GM19043 (cell line): ENCODE measurements around the gene THOC1.

Source experiments
- ATAC-seq: cut with Tn5 transposase; IDR thresholded peaks from one replicate; pipeline ENCODE4 v1.9.1; 2021; ENCODE audit warnings: low read depth; ENCODE audit not compliant: unreplicated experiment

The THOC1 gene

DNA sequence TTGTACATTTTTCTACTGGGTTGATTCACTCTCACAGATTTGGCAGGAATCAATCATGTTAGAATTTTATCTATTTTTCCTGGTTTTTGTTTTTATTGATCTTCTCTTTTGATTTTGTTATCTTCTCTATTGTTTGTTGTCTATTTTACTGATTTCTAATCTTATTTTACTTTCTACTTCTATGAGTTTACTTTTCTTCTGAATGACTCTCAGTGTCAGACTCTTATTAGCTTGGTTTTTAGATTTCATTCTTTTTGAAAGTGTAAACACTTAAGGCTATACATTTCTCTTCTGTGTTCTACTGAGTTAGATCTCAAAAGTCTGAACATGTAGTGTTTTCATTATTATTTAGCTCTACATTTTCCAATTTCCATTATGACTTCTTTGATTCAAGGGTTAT is 47.1 kb downstream of the THOC1 start:
- no peak for ATAC-seq

DNA sequence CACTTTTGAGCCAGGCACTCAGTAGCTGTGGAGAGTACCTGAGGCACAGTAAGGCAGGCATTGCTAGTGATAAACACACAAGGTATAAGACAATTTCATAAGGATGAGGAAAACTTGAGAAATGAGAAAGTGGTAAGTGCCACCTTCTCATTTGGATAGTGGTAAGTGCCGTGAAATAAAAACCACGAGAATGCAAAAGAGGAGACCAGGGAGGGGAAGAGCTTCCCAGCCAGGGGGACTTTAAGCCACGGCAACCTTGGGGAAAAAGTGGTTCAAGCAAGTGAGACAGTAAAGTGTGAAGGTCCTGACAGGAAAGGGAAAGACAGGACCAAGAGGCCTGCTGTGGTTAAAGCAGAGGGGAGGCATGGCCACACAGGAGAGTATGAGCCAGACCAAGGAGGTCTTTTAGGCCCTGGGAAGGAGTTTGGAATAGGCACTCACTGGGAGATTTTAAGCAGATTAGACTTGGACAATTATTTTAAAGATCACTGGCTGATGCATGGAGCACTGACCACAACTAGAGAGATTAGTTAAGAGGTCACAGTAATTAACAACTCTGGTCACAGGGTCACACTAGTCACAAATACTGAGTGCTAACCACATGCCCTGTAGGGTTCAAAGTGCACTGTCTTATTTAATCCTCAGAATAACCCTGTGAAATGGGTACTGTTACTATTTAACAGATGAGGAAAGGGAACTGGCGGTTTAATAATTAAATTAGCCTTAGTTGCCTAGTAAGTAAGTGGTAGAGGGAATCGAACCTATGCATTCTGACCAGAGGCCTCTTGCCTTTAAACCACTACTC is 50.1 kb downstream of the THOC1 start:
- no peak for ATAC-seq

GRCh38 chr18:215448-216010 is 52.3 kb downstream of the THOC1 start:
- ATAC-seq: no peak

DNA sequence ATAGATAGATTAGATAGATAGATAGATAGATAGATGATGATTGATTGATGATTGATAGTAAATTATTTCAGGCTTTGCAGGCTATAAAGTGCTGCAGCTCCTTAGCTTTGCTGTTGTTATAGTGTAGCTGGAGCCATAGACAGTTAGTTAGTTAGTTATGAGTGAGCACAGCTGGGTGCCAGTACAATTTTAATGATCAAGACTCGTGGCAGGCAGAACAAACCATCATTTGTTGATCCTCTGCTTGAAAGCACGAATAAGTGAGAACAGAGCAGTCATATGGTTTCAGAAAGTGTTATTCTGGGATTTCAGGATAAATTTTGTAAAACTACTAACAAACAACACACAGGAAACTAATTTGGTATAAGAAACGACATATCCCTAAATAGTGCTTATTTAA is 53.9 kb downstream of the THOC1 start:
- no peak for ATAC-seq

GRCh38 chr18:213505-213904 is 54.3 kb downstream of the THOC1 start:
- no peak for ATAC-seq

DNA sequence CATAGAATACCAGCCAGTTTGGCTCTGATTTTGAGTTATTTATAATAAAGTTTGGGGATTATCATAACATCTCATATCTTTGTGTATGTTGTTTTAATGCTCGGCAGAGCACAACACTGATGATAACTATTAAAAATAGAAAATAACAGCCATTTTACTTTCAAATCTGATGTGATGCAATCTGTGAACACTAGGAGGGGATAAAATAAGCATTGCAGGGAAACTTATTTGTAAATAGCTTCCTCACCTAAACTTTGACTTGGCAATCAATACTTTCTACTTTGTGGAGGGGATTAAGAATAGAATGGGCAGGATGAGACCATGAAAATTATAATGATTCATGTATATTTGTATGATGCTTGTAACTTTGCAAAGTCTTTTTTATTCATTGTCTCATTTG is 55.1 kb downstream of the THOC1 start:
- ATAC-seq: no peak

GRCh38 chr18:211582-211981 is 56.3 kb downstream of the THOC1 start:
- no peak for ATAC-seq

DNA sequence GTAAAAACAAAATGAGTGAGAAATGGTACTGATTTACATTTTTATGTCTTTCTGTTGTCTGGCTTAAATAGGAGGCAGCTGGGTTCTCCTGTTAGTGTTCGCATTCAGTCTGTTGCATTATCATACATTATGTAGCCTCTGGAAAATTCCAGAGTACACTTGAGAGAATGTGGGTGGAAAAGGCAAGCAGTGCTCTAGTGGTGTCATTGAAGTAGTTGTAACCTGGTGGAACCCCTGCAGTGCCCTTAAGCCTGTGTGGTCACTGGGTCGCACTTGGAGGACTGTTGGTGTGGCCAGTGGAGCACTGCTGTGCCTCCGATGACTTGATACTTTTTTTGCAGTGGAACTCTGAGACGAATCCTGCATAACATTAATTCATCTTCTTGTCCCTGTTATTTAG is 57.1 kb downstream of the THOC1 start:
- ATAC-seq: no peak

DNA sequence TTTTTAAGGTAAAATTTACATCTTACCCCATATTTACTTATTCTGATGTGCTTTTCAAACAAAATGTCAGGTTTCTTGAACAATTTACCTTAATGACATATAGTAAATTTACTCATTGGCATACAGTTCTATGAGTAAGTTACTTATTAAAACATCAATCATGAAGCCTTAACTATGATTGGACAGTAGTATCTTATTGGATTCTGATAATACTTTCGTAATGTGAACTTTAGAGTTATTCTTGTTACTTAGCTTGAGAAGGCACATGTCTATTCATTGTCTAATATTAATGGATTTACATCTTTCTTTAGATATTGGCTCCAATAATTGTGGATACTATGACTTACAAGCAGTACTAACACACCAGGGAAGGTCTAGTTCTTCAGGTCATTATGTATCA is 57.8 kb downstream of the THOC1 start:
- ATAC-seq: no peak

DNA sequence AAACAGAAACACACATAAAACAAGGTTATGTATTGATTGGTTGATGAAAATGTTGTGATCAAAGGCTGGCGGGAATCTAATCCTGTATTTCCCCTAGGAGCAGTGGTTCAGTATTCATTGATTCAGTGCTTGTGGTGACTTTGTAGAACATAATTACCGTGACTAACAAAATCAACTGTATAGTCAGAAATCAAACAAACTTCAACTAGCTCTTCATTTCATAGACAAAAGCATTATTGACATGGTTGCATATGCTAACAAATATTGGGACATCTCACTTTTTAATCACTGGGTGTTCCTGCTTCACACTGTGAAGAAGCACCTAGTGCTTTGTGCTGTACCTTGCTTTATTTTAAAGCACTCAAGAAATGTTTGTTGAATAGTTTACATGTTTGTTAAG is 68.1 kb downstream of the THOC1 start:
- no peak for ATAC-seq

GRCh38 chr18:199214-199613 is 68.6 kb downstream of the THOC1 start:
- no peak for ATAC-seq

DNA sequence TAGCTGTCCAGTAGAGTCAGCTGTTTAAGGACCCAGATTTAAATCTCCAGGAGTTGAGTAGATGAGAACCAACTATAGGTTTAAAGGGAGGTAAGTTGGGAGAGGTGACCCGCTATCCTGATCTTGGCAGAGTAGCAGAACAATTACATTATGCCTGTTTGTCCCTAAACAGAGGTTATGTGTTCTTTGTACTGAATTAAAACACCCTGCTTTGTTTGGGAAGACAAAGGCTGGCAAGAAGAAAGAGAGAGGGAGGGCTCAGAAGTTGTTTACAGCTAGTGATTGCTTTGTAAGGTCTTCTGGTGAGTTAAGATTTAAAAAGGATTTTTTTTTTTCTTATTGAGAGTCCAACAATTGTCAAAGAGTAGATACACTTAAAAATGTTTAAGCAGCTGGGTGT is 72.2 kb downstream of the THOC1 start:
- no peak for ATAC-seq

- ATAC-seq: no peak
Measured at GRCh38 chr18:192801-193200, 75.0 kb downstream of the THOC1 start.

DNA sequence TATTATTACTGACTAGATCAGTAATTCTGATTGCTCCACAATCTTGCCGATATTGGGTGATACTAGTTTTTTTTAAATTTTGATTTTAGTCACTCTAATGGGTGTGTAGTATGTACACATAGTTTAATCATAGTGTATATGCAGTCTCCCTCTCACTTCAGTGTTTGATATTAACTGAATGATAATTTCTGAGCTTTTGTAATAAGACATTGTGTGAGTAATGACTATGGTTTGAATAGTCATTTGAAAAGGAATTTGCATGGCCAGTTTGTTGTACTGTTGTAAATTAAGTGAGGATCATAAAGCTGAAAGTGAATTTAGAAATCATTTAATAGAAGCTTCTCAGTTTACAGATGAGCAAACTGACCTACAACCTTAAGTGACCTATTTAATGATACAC is 76.1 kb downstream of the THOC1 start:
- no peak for ATAC-seq

- ATAC-seq: no peak
Measured at GRCh38 chr18:189254-189653, 78.6 kb downstream of the THOC1 start.

GRCh38 chr18:183769-184168 is 84.1 kb downstream of the THOC1 start:
- no peak for ATAC-seq

GRCh38 chr18:181711-182110 is 86.1 kb downstream of the THOC1 start:
- no peak for ATAC-seq

DNA sequence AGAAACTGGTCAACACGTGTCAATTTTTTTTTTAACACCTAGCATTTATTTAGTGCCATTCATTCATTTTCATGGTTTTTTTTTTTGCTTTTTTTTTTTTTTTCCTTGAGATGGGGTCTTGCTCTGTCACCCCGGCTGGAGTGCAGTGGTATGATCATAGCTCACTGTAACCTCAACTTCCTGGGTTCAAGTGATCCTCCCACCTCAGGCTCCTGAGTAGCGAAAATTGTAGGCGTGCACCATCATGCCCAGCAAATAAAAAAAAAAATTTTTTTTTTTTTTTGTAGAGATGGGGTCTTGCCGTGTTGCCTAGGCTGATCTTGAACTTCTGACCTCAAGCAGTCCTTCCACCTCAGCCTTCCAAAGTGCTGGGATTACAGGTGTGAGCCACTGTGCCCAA is 88.3 kb downstream of the THOC1 start:
- no peak for ATAC-seq

DNA sequence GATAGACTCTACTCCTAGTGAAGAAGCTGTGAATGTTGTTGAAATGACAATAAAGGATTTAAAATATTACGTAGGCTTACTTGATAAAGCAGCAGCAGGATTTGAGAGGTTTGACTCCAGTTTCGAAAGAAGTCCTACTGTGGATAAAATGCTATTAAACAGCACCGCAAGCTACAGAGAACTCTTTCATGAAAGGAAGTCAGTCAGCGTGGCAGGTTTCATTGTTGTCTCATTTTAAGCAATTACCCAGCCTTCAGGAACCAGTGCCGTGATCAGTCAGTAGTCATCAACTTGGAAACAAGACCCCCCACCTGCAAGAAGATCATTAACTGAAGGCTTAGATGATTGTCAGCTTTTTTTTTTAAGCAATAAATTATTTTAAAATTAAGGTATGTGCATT is 95.5 kb downstream of the THOC1 start:
- no peak for ATAC-seq
